Measurements from ENCODE around the gene ARSG. TPM values are rescaled to one million over a fixed set of nuclear protein-coding genes. Genes with fewer than 3 reads are reported as not detected.
"Not testable (repeated sequence)": the region's sequence is repeated elsewhere in the genome, so short reads cannot be mapped to it uniquely, and the experiment has no call there.

ARSG gene
- total RNA-seq, 1 donor from 2014 or later = 5.5 TPM

DNA sequence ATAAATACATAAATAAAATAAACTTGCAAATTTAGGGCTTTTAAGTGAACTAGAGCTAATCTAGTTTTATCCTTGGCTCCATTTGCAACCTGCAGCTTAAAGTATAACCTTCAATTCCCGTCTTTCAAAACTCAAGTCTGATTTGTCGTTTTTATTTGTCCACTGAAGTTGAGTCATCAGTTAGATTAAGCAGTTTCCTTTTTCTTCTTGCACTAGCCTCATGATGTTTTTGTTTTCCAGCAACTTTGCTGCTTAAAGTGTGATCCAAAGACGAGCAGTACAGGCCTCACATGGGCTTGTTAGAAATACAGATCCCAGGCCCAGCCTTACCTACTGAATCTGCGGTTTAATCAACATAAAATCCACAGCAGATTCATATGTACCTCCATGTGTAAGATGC lies 13.8 kb downstream of the ARSG start:
- DNase-seq (ENCODE audit: low spot score) = no peak

- no peak for DNase-seq (ENCODE audit: low spot score)
Observed at GRCh38 chr17:68306819-68307218, 15.5 kb downstream of the ARSG start.

- no peak for DNase-seq (ENCODE audit: low spot score)
Observed at GRCh38 chr17:68307443-68307842, 16.1 kb downstream of the ARSG start.

GRCh38 chr17:68308486-68308885 lies 17.2 kb downstream of the ARSG start:
- DNase-seq (ENCODE audit: low spot score) = not testable (repeated sequence)

DNA sequence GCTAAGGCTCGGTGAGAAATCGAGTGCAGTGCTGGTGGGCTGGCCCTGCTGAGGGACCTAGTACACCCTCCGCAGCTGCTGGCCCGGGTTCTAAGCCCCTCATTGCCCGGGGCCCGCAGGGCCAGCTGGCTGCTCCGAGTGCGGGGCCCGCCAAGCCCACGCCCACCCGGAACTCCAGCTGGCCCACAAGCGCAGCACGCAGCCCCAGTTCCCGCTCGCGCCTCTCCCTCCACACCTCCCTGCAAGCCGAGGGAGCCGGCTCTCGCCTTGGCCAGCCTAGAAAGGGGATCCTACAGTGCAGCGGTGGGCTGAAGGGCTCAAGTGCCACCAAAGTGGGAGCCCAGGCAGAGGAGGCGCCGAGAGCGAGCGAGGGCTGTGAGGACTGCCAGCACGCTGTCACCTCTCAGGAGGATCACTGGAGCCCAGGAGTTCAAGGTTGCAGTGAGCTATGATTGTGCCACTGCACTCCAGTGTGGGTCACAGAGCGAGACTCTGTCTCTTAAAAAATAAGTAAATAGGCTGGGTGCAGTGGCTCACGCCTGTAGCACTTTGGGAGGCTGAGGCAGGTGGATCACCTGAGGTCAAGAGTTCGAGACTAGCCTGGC lies 17.9 kb downstream of the ARSG start:
- not testable (repeated sequence) for DNase-seq (ENCODE audit: low spot score)

DNA sequence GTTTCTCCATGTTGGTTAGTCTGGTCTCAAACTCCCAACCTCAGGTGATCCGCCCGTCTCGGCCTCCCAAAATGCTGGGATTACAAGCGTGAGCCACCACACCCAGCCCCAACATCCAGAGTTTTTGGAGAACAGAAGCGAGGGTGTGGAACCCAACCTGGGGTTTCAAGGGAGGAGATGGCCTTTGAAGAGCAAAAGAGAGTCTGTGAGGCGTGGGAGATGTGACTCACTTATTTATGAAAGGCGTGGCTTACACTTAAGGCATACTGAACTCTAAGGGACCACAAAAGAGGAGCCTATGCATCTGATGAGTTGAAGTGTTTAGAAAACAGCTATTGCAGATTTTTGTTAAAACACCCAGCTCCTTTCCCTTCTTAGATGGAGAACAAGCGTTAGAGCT lies 18.9 kb downstream of the ARSG start:
- DNase-seq (ENCODE audit: low spot score) = no peak

GRCh38 chr17:68314916-68315535 lies 23.7 kb downstream of the ARSG start:
- DNase-seq (ENCODE audit: low spot score) = no peak

DNA sequence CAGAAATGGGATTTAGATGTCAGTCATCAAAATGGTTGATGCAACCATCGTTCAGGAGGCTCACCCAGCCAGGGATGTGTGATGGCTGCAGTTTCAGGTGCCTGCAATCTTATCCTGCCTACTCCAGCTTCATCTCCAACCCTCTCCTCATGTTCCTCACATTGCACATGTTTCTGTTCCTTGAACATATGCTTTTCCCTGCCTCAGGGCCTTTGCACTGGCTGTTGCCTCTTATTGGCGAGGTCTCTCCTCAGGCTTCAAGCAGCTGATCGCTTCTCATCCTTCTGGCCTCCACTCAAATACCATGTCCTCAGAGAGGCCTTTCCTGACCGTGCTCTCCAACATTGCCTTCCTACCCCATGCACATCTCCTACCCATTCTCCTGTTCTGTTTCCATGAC lies 24.6 kb downstream of the ARSG start:
- DNase-seq (ENCODE audit: low spot score) = no peak

- DNase-seq (ENCODE audit: low spot score) = no peak
Observed at GRCh38 chr17:68317458-68317857, 26.2 kb downstream of the ARSG start.

GRCh38 chr17:68318103-68318991 lies 27.1 kb downstream of the ARSG start:
- no peak for DNase-seq (ENCODE audit: low spot score)

DNA sequence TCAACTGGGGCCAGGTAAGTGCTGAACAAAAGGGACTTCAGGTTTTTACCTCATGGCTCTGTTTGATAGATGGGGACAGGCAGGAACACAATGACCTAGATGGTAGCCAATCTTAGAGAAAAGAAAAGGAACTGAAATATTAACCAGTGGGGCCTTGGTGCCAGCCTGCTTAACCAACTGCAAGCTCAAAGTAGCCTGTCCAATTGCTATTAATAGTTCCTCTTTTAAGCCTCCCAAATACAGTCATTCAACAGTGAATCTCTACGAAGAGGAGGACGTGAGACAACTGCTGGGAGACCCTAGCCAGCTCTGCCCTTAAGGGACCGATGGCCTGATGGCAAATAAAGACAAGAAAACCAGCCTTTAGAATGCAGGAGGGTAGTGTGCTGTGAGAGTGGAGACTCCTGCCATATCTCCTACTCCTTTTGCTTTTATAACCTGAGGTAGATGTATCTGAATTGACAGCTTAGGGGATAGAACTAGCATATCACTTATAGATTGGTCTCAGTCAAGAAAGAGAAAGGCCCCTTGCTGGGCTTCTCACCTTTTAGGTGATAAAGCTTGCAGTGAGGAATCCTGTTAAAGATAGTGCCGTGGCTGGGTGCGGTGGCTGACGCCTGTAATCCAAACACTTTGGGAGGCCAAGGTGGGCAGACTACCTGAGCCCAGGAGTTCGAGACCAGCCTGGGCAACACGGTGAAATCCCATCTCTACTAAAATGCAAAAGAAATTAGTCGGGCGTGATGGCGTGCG lies 28.3 kb downstream of the ARSG start:
- DNase-seq (ENCODE audit: low spot score) = no peak

DNA sequence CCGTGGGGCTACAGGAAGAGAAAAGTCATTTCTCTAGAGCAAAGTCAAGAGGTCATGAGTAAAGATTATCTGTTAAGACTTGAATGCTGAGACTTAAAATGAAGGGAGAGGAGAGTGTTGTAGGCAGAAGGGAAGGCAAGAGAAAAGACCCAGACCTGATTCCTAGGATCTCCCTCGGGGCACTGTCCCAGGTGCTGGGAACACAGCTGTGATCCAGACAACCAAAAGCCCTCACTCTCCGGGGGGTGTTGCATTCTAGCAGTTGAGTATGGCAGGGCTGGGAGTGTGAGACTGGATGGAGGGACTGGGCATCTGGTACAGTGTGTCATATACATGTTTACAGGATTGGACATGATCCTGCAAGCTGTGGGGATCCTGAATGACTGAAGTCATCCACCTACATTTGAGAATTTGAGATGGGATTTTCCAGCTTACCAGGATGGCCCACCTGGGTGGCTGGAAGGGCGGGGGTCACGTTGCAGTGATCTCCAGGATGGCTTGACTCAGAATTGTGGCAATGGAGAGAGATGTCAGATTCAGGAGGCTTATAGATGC lies 29.1 kb downstream of the ARSG start:
- no peak for DNase-seq (ENCODE audit: low spot score)

- no peak for DNase-seq (ENCODE audit: low spot score)
Observed at GRCh38 chr17:68320943-68321555, 29.8 kb downstream of the ARSG start.

- no peak for DNase-seq (ENCODE audit: low spot score)
Observed at GRCh38 chr17:68321556-68321954, 30.3 kb downstream of the ARSG start.

DNA sequence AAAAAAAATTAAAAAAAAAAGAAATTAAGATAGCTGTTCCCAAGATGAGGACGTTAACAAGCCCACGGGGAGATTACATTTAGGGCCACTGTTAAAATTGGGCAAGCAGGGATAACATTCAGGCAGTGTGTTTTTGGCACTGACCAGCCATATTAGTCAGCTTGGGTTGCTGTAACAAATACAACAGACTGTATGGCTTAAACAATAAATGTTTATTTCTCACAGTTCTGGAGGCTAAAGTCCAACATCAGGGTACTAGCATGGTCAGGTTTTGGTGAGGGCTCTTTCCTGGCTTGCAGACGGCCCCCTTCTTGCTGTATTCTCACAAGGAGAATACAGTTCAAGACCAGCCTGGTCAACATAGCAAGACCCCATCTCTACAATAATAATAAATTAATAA lies 31.3 kb downstream of the ARSG start:
- no peak for DNase-seq (ENCODE audit: low spot score)

- DNase-seq (ENCODE audit: low spot score) = no peak
Observed at GRCh38 chr17:68324114-68324513, 32.8 kb downstream of the ARSG start.

DNA sequence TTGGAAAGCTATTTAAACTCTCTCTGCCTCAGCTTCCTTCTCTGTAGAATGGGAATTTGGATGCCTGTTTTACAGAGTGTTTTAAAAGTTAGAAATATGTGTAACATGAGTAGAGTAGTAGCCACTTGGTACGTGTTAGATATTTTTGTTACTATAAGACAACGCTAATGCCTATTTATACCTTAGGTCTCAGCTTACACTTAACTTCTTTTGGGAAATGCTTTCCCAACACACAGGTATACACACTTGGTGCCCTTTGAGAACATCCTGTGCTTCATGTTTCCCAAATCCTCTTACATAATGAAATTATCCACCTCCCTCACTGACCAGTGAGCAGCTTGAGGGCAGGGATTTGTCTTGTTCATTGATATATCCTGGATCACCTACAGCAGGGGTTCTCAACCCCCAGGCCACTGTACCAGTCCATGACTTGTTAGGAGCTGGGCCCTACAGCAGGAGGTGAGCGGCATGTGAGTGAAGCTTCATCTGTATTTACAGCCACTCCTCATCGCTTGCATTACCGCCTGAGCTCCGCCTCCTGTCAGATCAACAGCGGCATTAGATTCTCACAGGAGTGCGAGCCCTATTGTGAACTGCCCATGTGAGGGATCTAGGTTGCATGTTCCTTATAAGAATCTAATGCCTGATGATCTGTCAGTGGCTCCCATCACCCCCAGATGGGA lies 33.5 kb downstream of the ARSG start:
- no peak for DNase-seq (ENCODE audit: low spot score)

DNA sequence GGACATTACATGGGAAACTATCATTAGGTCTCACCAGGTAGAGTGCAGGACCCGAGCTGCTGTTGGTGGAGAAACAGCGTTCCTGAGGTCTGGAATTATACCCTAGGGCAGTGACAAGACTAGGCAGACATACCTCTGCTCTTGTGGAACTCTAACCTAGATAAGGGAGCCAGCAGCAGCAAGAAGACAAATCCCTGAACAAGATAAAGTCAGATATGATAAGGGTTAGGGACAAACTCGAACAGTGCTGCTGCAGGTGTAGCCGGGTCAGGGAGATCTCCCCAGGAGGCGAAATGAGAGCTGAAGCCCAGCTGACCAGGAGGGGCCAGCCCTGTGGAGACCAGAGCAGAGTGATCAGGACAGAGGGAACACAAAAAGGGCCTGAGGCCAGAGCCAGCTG lies 34.7 kb downstream of the ARSG start:
- DNase-seq (ENCODE audit: low spot score) = no peak

DNA sequence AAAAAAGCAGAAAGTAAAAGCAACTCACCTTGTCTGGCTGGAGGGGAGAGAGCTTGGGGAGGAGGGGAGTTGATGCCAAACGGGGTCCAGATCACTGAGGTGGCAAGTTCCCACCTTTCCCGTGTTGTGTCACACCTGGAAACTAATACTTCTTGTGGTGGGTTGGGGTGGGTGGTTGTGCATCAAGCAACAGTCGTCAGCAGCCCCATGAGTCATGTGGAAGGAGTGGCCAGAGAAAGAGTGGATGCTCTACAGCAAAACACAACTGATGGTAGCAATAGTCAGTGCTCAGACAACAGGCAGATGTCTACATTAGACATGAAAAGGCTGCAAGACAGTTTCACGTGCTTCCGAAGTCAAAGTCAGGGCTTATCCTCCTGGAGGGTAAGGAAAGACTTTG lies 35.4 kb downstream of the ARSG start:
- DNase-seq (ENCODE audit: low spot score) = no peak

DNA sequence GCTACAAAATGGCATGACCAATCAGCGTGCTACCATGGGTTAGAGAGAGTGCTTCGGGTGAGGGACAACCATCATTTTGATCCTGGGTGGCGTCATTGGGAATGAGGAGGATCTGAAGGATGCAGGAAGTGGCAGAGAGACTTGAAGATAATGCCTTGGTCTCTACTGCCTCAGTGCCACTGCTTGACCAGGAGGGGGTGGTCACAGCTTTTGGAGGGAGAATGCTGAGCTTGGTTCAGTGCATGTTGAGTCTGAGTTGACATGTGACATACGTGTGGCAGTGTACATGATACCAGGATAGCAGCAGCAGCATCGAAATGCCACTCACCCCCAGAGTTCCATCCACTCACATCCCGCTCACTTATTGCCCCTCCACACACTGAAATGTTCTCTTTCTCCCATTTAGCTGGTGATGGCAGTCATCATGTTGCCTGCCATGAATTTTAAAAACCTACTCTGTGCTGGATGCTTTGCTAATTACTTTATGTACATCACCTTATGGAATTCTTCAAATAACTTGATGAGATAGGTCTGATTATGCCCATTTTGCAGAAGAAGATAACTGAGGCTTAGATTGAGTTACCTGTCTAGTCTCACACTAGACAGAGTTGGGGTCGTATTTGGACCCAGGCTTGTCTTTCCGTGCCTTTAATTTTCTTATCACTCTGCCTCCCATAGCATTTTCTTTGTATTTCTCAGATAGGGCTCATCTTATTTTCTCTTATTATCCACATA lies 36.7 kb downstream of the ARSG start:
- no peak for DNase-seq (ENCODE audit: low spot score)
